ENCODE measurements around the gene BLTP1. TPM values are rescaled to one million over a fixed set of nuclear protein-coding genes. Genes with fewer than 3 reads are reported as not detected.

The BLTP1 gene
- polyA plus RNA-seq, 1 experiment = 69.3 TPM

- no peak for TF ChIP-seq CTCF (IDR thresholded peaks at IDR 0.05; ENCODE audit: low read depth, low read length)
- POLR2A ChIA-PET = no interaction called here
- CTCF ChIA-PET = interaction anchor here (1.2 kb wide), 1 partner anchor 229 kb away, joined by 3 read pairs; no protein-coding TSS in a partner anchor
- no peak overlapping the region for H3K27ac ChIP-seq (ENCODE audit: low read depth, low read length)
- no peaks in the 10 kb centered on the region for H3K9me3 ChIP-seq (ENCODE audit: control insufficient read depth, insufficient read depth, low read length)
- H3K27me3 ChIP-seq (ENCODE audit: control insufficient read depth, insufficient read depth, low read length) = no peaks in the 10 kb centered on the region
- H3K4me3 ChIP-seq (ENCODE audit: low read depth, low read length) = no peak overlapping the region
- DNase-seq (ENCODE audit: low read depth, low spot score) = no peak
Measured at GRCh38 chr4:122178961-122179360, 26.8 kb downstream of the BLTP1 start.

GRCh38 chr4:122195718-122196117 is 43.6 kb downstream of the BLTP1 start:
- DNase-seq (ENCODE audit: low read depth, low spot score) = no peak
- CTCF ChIA-PET = no interaction called here
- Histone ChIP-seq H3K4me3 (ENCODE audit: low read depth, low read length) (no peak overlapping the region), H3K27me3 (ENCODE audit: control insufficient read depth, insufficient read depth, low read length) (no peaks in the 10 kb centered on the region), H3K9me3 (ENCODE audit: control insufficient read depth, insufficient read depth, low read length) (no peaks in the 10 kb centered on the region), H3K27ac (ENCODE audit: low read depth, low read length) (no peak overlapping the region)
- TF ChIP-seq CTCF (IDR thresholded peaks at IDR 0.05; ENCODE audit: low read depth, low read length) = no peak
- POLR2A ChIA-PET = no interaction called here

Other genes with a start within 250 kb of the BLTP1 start
- 2.1 and 2.3 TPM in 2 replicates for gene TRPC3, start 200.3 kb upstream of the BLTP1 start, polyA plus RNA-seq (2011; rRNA removed)
- gene ADAD1, start 226.7 kb downstream of the BLTP1 start, polyA plus RNA-seq (2011; rRNA removed) = not detected in 2 replicates

Measured in AG04450 (cell line).